OCI-LY1 (cell line): ENCODE results near the gene CACNG4.

ENCODE experiments used
- H2AFZ ChIP-seq: fragments of 200-600 bp; sonication (generic), shearing (Covaris generic); 2 replicates; pipeline ENCODE4 v1.6.0; 2014; ENCODE audit warnings: antibody characterized with exemption, mild to moderate bottlenecking, low read length
- H3F3A ChIP-seq: fragments of 200-600 bp; sonication (generic), shearing (Covaris generic); 2 replicates; pipeline ENCODE4 v1.6.0; 2014; ENCODE audit warnings: mild to moderate bottlenecking, antibody characterized with exemption, low read length, moderate library complexity; ENCODE audit not compliant: insufficient read depth
- H3K27ac ChIP-seq: fragments of 200-600 bp; sonication (generic); 2 replicates; pipeline ENCODE4 v1.5.1; 2014; ENCODE audit warnings: low read length, mixed run types, mild to moderate bottlenecking, low read depth; ENCODE audit not compliant: poor library complexity, severe bottlenecking
- H3K27me3 ChIP-seq: fragments of 200-600 bp; sonication (generic); 2 replicates; pipeline ENCODE4 v1.6.0; 2014; ENCODE audit warnings: antibody characterized with exemption, mild to moderate bottlenecking, low read length, moderate library complexity; ENCODE audit not compliant: insufficient read depth
- H3K36me3 ChIP-seq: fragments of 200-600 bp; sonication (generic); 2 replicates; pipeline ENCODE4 v1.6.1; 2014; ENCODE audit warnings: mild to moderate bottlenecking, antibody characterized with exemption, low read length, moderate library complexity, mixed read lengths; ENCODE audit not compliant: insufficient read depth
- H3K4me1 ChIP-seq: fragments of 200-600 bp; sonication (generic); 2 replicates; pipeline ENCODE4 v1.5.1; 2014; ENCODE audit warnings: mild to moderate bottlenecking, low read length, moderate library complexity; ENCODE audit not compliant: insufficient read depth, severe bottlenecking
- H3K4me2 ChIP-seq: fragments of 200-600 bp; sonication (generic), shearing (Covaris generic); 2 replicates; pipeline ENCODE4 v1.6.1; 2014; ENCODE audit warnings: low read length
- H3K4me3 ChIP-seq: fragments of 200-600 bp; sonication (generic); 2 replicates; pipeline ENCODE4 v1.5.1; 2014; ENCODE audit warnings: low read length, low read depth, mild to moderate bottlenecking, mixed read lengths; ENCODE audit not compliant: poor library complexity, severe bottlenecking
- H3K79me2 ChIP-seq: fragments of 200-600 bp; shearing (Covaris generic); 2 replicates; pipeline ENCODE4 v1.6.1; 2016; ENCODE audit warnings: mixed run types, low read length, mixed read lengths; ENCODE audit not compliant: insufficient read depth
- H3K9ac ChIP-seq: fragments of 200-600 bp; sonication (generic), shearing (Covaris generic); 2 replicates; pipeline ENCODE4 v1.6.1; 2014; ENCODE audit warnings: mild to moderate bottlenecking, low read length, mixed read lengths
- H3K9me2 ChIP-seq: fragments of 200-600 bp; sonication (generic), shearing (Covaris generic); 2 replicates; pipeline ENCODE4 v1.6.1; 2014; ENCODE audit warnings: low read depth, mild to moderate bottlenecking, low read length, mixed read lengths
- H3K9me3 ChIP-seq: fragments of 200-600 bp; shearing (Covaris generic); 2 replicates; pipeline ENCODE4 v1.6.1; 2014; ENCODE audit warnings: low read length, mixed read lengths
- H4K20me1 ChIP-seq: fragments of 200-600 bp; sonication (generic), shearing (Covaris generic); 2 replicates; pipeline ENCODE4 v1.6.0; 2016; ENCODE audit warnings: mild to moderate bottlenecking, low read length; ENCODE audit not compliant: insufficient read depth
- CTCF ChIP-seq: fragments of 200-600 bp; sonication (generic), shearing (Covaris generic); IDR thresholded peaks from 2 replicates; pipeline ENCODE4 v1.5.1; 2017; ENCODE audit warnings: mild to moderate bottlenecking, antibody characterized with exemption, low read length, moderate library complexity, mixed read lengths
- EZH2 ChIP-seq: fragments of 200-600 bp; sonication (generic), shearing (Covaris generic); IDR thresholded peaks from 2 replicates; pipeline ENCODE4 v1.8.0; 2017; ENCODE audit warnings: borderline replicate concordance, mixed run types, mild to moderate bottlenecking, antibody characterized with exemption, low read length, moderate library complexity, mixed read lengths

Gene CACNG4

DNA sequence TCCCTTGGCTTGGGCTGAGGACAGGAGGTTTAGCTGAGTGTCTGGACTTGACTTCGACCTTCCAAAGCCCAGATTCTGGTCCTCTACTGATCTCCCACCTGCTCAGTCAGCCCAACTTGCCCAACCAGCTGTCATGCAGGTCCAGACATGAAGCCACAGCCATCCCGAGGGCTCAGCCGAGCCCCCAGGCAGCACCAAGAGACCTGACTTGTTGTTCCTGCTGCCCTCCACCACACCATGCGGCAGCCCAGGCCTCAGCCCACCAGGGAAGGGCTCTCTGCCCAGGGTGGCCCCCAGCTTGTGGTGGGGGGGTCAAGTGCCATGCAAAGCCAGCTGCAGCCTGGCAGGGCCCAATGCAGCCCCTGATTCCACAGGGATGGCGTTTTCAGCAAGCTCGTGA lies 17.2 kb upstream of the CACNG4 start:
- Histone ChIP-seq H2AFZ (no peak overlapping the region), H3K4me2 (no peak overlapping the region), H3K36me3 (no peaks in the 10 kb centered on the region), H3K9me3 (no peaks in the 10 kb centered on the region), H3K27me3 (0 out of 2 replicates have a peak, but pooled peaks cover 12% of the 10 kb centered on the region), H3K4me3 (no peak overlapping the region), H3K4me1 (no peaks in the 10 kb centered on the region), H3K9ac (no peak overlapping the region), H3K9me2 (no peaks in the 10 kb centered on the region), H3F3A (no peaks in the 10 kb centered on the region), H3K27ac (no peak overlapping the region), H4K20me1 (no peaks in the 10 kb centered on the region), H3K79me2 (no peaks in the 10 kb centered on the region)
- TF ChIP-seq EZH2 (no peak), CTCF (no peak)

DNA sequence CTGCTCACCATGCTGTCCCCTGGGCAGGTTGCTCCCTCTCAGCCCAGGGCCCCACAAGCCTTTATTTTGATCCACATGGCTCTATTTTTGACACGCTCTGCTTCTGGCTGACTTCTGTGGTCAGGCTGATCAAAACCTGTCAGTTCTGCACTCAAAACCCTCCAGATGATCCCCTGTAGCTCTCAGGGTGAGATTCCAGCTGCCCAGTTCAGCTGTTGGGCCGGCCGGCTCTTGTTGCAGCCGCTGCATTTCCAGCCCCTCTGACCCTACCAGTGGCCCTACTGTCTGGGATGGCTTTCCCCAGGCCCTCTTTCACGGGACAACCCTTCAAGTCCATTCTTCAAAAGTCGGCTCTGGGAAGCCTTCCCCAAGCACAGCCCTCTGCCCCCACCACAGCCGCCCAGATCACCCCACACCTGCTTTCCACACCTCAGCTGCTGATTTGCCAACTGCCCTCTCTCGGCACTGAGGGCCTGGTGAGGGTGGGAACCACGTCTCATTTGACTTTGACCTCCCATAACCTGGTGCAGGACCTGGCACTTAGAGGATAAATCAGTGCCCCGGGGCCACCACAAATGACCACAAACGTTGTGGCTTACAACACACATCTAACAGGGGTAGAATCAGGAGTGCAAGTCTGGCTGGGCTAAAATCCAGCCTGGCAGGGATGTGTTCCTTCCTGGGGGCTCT lies 16.3 kb upstream of the CACNG4 start:
- TF ChIP-seq EZH2 (no peak), CTCF (no peak)
- H3K79me2 ChIP-seq: no peaks in the 10 kb centered on the region
- no peak overlapping the region for H3K4me2 ChIP-seq
- no peak overlapping the region for H3K27ac ChIP-seq
- peaks cover 14% of the 10 kb centered on the region; the same call in 1 of the 2 replicates for H3K27me3 ChIP-seq
- H3K4me3 ChIP-seq: no peak overlapping the region
- no peaks in the 10 kb centered on the region for H3K36me3 ChIP-seq
- no peaks in the 10 kb centered on the region for H3K9me2 ChIP-seq
- H3K9me3 ChIP-seq: no peaks in the 10 kb centered on the region
- H3K4me1 ChIP-seq: no peaks in the 10 kb centered on the region
- H3K9ac ChIP-seq: no peak overlapping the region
- H4K20me1 ChIP-seq: no peaks in the 10 kb centered on the region
- H3F3A ChIP-seq: no peaks in the 10 kb centered on the region
- H2AFZ ChIP-seq: no peak overlapping the region

- Histone ChIP-seq H3K27ac (no peak overlapping the region), H3K4me2 (no peak overlapping the region), H3K79me2 (no peaks in the 10 kb centered on the region)
Measured at GRCh38 chr17:66949501-66949900, 15.0 kb upstream of the CACNG4 start.

More at GRCh38 chr17:66949501-66949900, 15.0 kb upstream of the CACNG4 start:
- Histone ChIP-seq H3K4me3 (no peak overlapping the region), H3F3A (no peaks in the 10 kb centered on the region), H3K9ac (no peak overlapping the region), H3K4me1 (no peaks in the 10 kb centered on the region), H3K27me3 (peaks cover 11% of the 10 kb centered on the region; the same call in 1 of the 2 replicates), H3K9me3 (no peaks in the 10 kb centered on the region), H2AFZ (no peak overlapping the region), H4K20me1 (no peaks in the 10 kb centered on the region), H3K9me2 (no peaks in the 10 kb centered on the region), H3K36me3 (no peaks in the 10 kb centered on the region)
- TF ChIP-seq EZH2 (no peak), CTCF (no peak)
